ENCODE data around the gene RRAD. TPM values are rescaled to one million over a fixed set of nuclear protein-coding genes. Genes with fewer than 3 reads are reported as not detected.
A peak's percentile ranks its signal among the peaks of the same experiment; 100 is the strongest.

Gene RRAD
- total RNA-seq, 1 experiment from 2014 or later = 1.3 TPM

GRCh38 chr16:66902648-66903543 lies 22.4 kb downstream of the RRAD start:
- Mint-ChIP-seq H3K9me3 (ENCODE audit: low read depth, unreplicated experiment) (no peaks in the 10 kb centered on the region), H3K4me3 (ENCODE audit: low read depth, unreplicated experiment) (no peak overlapping the region), H3K4me1 (ENCODE audit: low read depth, unreplicated experiment) (peaks cover 31% of the 10 kb centered on the region), H3K36me3 (ENCODE audit: insufficient read depth, unreplicated experiment) (no peaks in the 10 kb centered on the region), H3K27ac (ENCODE audit: unreplicated experiment) (no peak overlapping the region), H3K27me3 (ENCODE audit: unreplicated experiment) (peaks cover 21% of the 10 kb centered on the region)
- CTCF ChIA-PET = interaction anchor here (0.6 to 0.8 kb wide), 3 partner anchors 27 to 529 kb away, joined by 3 to 5 read pairs (median 4); no protein-coding TSS in a partner anchor
- DNase-seq = no peak
- BruUV-seq (replicated peaks) = no TSS peak
- TF ChIP-seq CTCF (IDR thresholded peaks at IDR 0.05; ENCODE audit: unreplicated experiment) = no peak
- intact Hi-C loops (cut with micrococcal nuclease; ENCODE audit: unreplicated experiment) = no loop called here

- Mint-ChIP-seq H3K9me3 (ENCODE audit: low read depth, unreplicated experiment) (no peaks in the 10 kb centered on the region), H3K36me3 (ENCODE audit: insufficient read depth, unreplicated experiment) (no peaks in the 10 kb centered on the region), H3K27ac (ENCODE audit: unreplicated experiment) (no peak overlapping the region), H3K4me3 (ENCODE audit: low read depth, unreplicated experiment) (no peak overlapping the region), H3K27me3 (ENCODE audit: unreplicated experiment) (peaks cover 9% of the 10 kb centered on the region), H3K4me1 (ENCODE audit: low read depth, unreplicated experiment) (peaks cover 41% of the 10 kb centered on the region)
- BruUV-seq (replicated peaks) = no TSS peak
- no peak for DNase-seq
- no peak for TF ChIP-seq CTCF (IDR thresholded peaks at IDR 0.05; ENCODE audit: unreplicated experiment)
- intact Hi-C loops (cut with micrococcal nuclease; ENCODE audit: unreplicated experiment) = no loop called here
- CTCF ChIA-PET = interaction anchor here (0.6 to 0.8 kb wide), 2 partner anchors 28 to 29 kb away, joined by 3 read pairs; no protein-coding TSS in a partner anchor
Observed at GRCh38 chr16:66901626-66902025, 23.7 kb downstream of the RRAD start.

DNA sequence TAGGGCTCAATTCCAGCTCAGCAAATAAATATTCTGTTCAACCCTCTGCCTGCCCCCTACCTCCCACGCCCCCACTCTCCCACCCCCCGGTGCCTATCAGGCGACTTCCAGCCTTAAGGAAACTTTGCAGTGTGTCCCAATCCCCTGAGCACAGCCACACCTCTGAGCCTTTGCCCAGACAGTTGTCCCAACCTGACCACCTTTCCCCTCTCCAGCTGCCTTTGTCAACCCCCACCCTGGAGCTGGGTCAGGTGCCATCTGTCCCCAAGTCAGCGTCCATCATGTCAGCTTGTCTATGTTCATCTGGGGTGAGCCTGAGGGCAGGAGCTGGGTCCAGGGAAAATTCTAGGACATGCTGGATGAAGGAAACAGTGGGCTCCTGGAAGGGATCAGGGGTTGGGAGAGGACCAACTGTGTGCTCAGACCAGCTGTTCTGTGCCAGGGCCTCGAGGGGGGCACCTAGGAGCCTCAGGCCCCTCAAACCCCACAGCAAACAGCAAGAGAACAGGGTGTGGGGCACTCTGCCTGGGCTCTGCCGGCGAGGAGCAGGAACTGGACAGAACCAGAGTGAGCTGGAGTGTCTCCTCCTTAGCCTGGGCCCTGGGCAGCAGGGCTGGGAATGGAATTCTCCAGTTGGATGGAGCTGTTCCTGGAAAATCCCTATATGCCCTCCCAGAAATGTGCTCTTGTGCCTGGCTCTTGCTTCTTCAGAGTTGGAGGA lies 24.5 kb downstream of the RRAD start:
- Mint-ChIP-seq H3K9me3 (ENCODE audit: low read depth, unreplicated experiment) (no peaks in the 10 kb centered on the region), H3K4me1 (ENCODE audit: low read depth, unreplicated experiment) (peaks cover 43% of the 10 kb centered on the region), H3K27ac (ENCODE audit: unreplicated experiment) (no peak overlapping the region), H3K36me3 (ENCODE audit: insufficient read depth, unreplicated experiment) (peaks cover 3% of the 10 kb centered on the region), H3K27me3 (ENCODE audit: unreplicated experiment) (peaks cover 2% of the 10 kb centered on the region), H3K4me3 (ENCODE audit: low read depth, unreplicated experiment) (no peak overlapping the region)
- CTCF ChIA-PET = interaction anchor here (0.6 kb wide), 1 partner anchor 28 kb away, joined by 3 read pairs; no protein-coding TSS in a partner anchor
- no peak for DNase-seq
- intact Hi-C loops (cut with micrococcal nuclease; ENCODE audit: unreplicated experiment) = no loop called here
- no TSS peak for BruUV-seq (replicated peaks)
- TF ChIP-seq CTCF (IDR thresholded peaks at IDR 0.05; ENCODE audit: unreplicated experiment) = no peak

GRCh38 chr16:66899945-66900710 lies 25.2 kb downstream of the RRAD start:
- peak; percentile 87 for DNase-seq
- Mint-ChIP-seq H3K27me3 (ENCODE audit: unreplicated experiment) (no peaks in the 10 kb centered on the region), H3K36me3 (ENCODE audit: insufficient read depth, unreplicated experiment) (peaks cover 4% of the 10 kb centered on the region), H3K4me3 (ENCODE audit: low read depth, unreplicated experiment) (no peak overlapping the region), H3K9me3 (ENCODE audit: low read depth, unreplicated experiment) (no peaks in the 10 kb centered on the region), H3K27ac (ENCODE audit: unreplicated experiment) (no peak overlapping the region), H3K4me1 (ENCODE audit: low read depth, unreplicated experiment) (peaks cover 42% of the 10 kb centered on the region)
- TF ChIP-seq CTCF (IDR thresholded peaks at IDR 0.05; ENCODE audit: unreplicated experiment) = no peak
- intact Hi-C loops (cut with micrococcal nuclease; ENCODE audit: unreplicated experiment) = loop anchor here (5.0 kb wide), 1 partner anchor 47 kb away; no protein-coding TSS in a partner anchor
- CTCF ChIA-PET = interaction anchor here (0.7 to 0.9 kb wide), 4 partner anchors 20 to 368 kb away, joined by 3 to 4 read pairs (median 3); partner anchors contain the start of gene PDP2
- BruUV-seq (replicated peaks) = no TSS peak
